GM12891 (cell line): ENCODE results near the gene ATF7IP2.

Experiments used
- PAX5 ChIP-seq: IDR thresholded peaks from 2 replicates; pipeline ENCODE4 v1.6.1; 2011; ENCODE audit warnings: low read length, moderate library complexity, mild to moderate bottlenecking; ENCODE audit not compliant: insufficient read depth, severe bottlenecking
- POLR2A ChIP-seq: IDR thresholded peaks from 2 replicates; pipeline ENCODE4 v1.6.1; 2011; ENCODE audit warnings: low read depth, low read length, control low read depth
- POLR2AphosphoS5 ChIP-seq: IDR thresholded peaks from 2 replicates; pipeline ENCODE4 v1.6.1; 2011; ENCODE audit warnings: low read depth, low read length, control low read depth
- POU2F2 ChIP-seq: IDR thresholded peaks from 2 replicates; pipeline ENCODE4 v1.6.1; 2011; ENCODE audit warnings: low read depth, mild to moderate bottlenecking, control low read depth, low read length, moderate library complexity
- SPI1 ChIP-seq: IDR thresholded peaks from 2 replicates; pipeline ENCODE4 v1.6.1; 2011; ENCODE audit warnings: low read depth, low read length, control low read depth
- TAF1 ChIP-seq: IDR thresholded peaks from 2 replicates; pipeline ENCODE4 v1.6.1; 2011; ENCODE audit warnings: low read depth, low read length, control low read depth

- no peak for TF ChIP-seq TAF1
- no peak for TF ChIP-seq POLR2AphosphoS5
- no peak for TF ChIP-seq POLR2A
- TF ChIP-seq SPI1: no peak
- no peak for TF ChIP-seq POU2F2
- no peak for TF ChIP-seq PAX5
These were observed 61.4 kb downstream of the ATF7IP2 start for GRCh38 chr16:10447289-10447688.
